Cardiac fibroblast (primary cell): ENCODE data around the gene UPK1B.
"Not testable (repeated sequence)": the region's sequence is repeated elsewhere in the genome, so short reads cannot be mapped to it uniquely, and the experiment has no call there.

ENCODE experiments used
- DNase-seq, 2 donors: peaks; one replicate each; pipeline versions ENCODE4 v3.0.0 to v3.0.0-alpha.2; 2010; ENCODE audit warnings: low read depth in 2 of 2
- H3K4me3 ChIP-seq, 2 donors: replicated peaks in 1 of 2; 1 replicate in 1 of 2; 2 replicates in 1 of 2; pipeline ENCODE4 v1.5.1; 2011; ENCODE audit warnings: low read depth in 2 of 2, low read length in 2 of 2, mild to moderate bottlenecking in 2 of 2, moderate library complexity in 1 of 2
- CTCF ChIP-seq: IDR thresholded peaks from one replicate; pipeline ENCODE4 v1.5.1; 2011; ENCODE audit warnings: low read depth, mild to moderate bottlenecking, low read length, inconsistent platforms

The UPK1B gene

GRCh38 chr3:119157971-119158370 lies 15.4 kb upstream of the UPK1B start:
- no peak overlapping the region for H3K4me3 ChIP-seq
- no peak for DNase-seq
- no peak for TF ChIP-seq CTCF

GRCh38 chr3:119160361-119160760 lies 13.0 kb upstream of the UPK1B start:
- H3K4me3 ChIP-seq = no peak overlapping the region
- no peak for DNase-seq
- no peak for TF ChIP-seq CTCF

DNA sequence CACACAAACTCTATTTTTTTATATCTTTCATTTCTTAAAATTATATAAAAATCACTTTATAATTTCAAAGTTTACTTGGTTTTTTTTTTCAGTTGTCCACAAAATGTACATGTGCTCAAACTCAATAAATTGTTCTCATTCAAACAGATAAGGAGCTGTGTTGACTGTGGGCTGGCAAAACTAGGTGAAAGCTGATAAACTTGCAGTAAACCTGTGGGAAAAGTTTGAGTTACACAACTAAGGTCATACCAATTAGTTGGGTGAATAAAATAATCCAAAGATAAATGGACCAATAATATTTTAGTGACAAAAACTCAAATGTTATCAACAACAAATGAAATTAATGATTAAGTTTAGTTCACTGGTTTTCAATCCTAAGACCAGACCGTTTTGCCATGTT lies 12.6 kb upstream of the UPK1B start:
- no peak for TF ChIP-seq CTCF
- no peak overlapping the region for H3K4me3 ChIP-seq
- DNase-seq = no peak

DNA sequence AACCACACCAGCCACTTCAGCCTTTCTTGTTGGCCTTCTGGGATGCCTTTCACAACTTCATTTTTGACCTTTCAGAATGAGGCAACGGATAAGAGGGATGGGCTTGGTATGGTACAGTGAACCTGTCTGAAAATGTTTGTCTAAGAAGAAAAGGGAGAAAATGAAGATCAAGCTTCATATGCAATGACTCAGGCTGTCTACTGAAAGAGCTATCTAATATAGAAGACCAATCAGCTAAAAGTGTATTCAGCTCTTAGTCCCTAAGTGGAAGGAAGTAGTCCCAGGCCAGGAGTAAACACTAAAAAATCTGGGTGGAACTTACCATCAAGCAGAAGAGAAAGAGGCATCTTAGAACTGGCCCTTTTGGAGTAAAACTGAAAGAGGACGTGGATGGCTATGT lies 12.2 kb upstream of the UPK1B start:
- no peak overlapping the region for H3K4me3 ChIP-seq
- no peak for DNase-seq
- TF ChIP-seq CTCF = no peak

DNA sequence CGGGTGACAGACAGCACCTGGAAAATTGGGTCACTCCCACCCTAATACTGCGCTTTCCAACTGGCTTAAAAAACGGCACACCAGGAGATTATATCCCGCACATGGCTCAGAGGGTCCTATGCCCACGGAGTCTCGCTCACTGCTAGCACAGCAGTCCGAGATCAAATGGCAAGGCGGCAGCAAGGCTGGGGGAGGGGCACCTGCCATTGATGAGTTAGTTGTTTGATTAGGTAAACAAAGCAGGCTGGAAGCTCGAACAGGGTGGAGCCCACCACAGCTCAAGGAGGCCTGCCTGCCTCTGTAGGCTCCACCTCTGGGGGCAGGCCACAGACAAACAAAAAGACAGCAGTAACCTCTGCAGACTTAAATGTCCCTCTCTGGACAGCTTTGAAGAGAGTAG lies 8.7 kb upstream of the UPK1B start:
- H3K4me3 ChIP-seq, DNase-seq: not testable (repeated sequence)

- DNase-seq = no peak
- no peak for TF ChIP-seq CTCF
- no peak overlapping the region for H3K4me3 ChIP-seq
Observed at GRCh38 chr3:119170821-119171220, 2.6 kb upstream of the UPK1B start.

GRCh38 chr3:119175872-119176756 lies 2.7 kb downstream of the UPK1B start:
- no peak overlapping the region for H3K4me3 ChIP-seq
- DNase-seq = peak; percentile 49 to 89
- no peak for TF ChIP-seq CTCF
